WTC11 (cell line): ENCODE measurements around the gene DNASE1L2. TPM values are rescaled to one million over a fixed set of nuclear protein-coding genes. Genes with fewer than 3 reads are reported as not detected.

Source experiments
- ATAC-seq: fragments of 200-7000 bp; cut with Tn5 transposase; 2 replicates; pipeline ENCODE4 v1.10.0; 2021; ENCODE audit warnings: mild to moderate bottlenecking, moderate library complexity
- CTCF ChIA-PET: fragments of 300-600 bp; sonication (Branson Sonifier 250); formaldehyde crosslinking; loops from one replicate; lab custom pipeline; 2021; ENCODE audit warnings: antibody characterized with exemption; lab: Charles Lee
- POLR2A ChIA-PET: fragments of 350-600 bp; sonication (Branson Sonifier 250); formaldehyde crosslinking; loops from one replicate; lab custom pipeline; 2021; ENCODE audit warnings: antibody characterized with exemption; lab: Charles Lee
- DNase-seq: peaks from one replicate; pipeline ENCODE4 v3.0.0; 2021; ENCODE audit warnings: low spot score
- H3K27ac Mint-ChIP-seq: 2 replicates; pipeline ENCODE4 v1.8.0; 2021; ENCODE audit warnings: mixed read lengths
- H3K27me3 Mint-ChIP-seq: 2 replicates; pipeline ENCODE4 v1.8.0; 2021; ENCODE audit warnings: low read depth, mild to moderate bottlenecking, moderate library complexity, mixed read lengths
- H3K36me3 Mint-ChIP-seq: 2 replicates; pipeline ENCODE4 v1.8.0; 2021; ENCODE audit warnings: mixed read lengths
- H3K4me1 Mint-ChIP-seq: 2 replicates; pipeline ENCODE4 v1.8.0; 2022; ENCODE audit warnings: mixed read lengths
- H3K4me3 Mint-ChIP-seq: 2 replicates; pipeline ENCODE4 v1.8.0; 2021; ENCODE audit warnings: mild to moderate bottlenecking, moderate library complexity, mixed read lengths
- H3K9me3 Mint-ChIP-seq: 2 replicates; pipeline ENCODE4 v1.8.0; 2021; ENCODE audit warnings: mixed read lengths
- ATF1 ChIP-seq: sonication (generic); formaldehyde crosslinking; IDR thresholded peaks from 2 replicates; pipeline ENCODE4 v1.8.1; 2023; ENCODE audit warnings: mild to moderate bottlenecking, moderate library complexity, missing genetic modification reagents
- ATF2 ChIP-seq: sonication (generic); formaldehyde crosslinking; IDR thresholded peaks from 2 replicates; pipeline ENCODE4 v1.8.1; 2022; ENCODE audit warnings: low read depth, missing genetic modification reagents, borderline replicate concordance
- ATF6 ChIP-seq: sonication (generic); formaldehyde crosslinking; IDR thresholded peaks from 2 replicates; pipeline ENCODE4 v1.8.1; 2023; ENCODE audit warnings: mild to moderate bottlenecking, missing genetic modification reagents
- FOXK1 ChIP-seq: sonication (generic); formaldehyde crosslinking; IDR thresholded peaks from 2 replicates; pipeline ENCODE4 v1.8.0; 2022; ENCODE audit warnings: mild to moderate bottlenecking, moderate library complexity, missing genetic modification reagents
- FOXP1 ChIP-seq: sonication (generic); formaldehyde crosslinking; IDR thresholded peaks from 2 replicates; pipeline ENCODE4 v1.8.0; 2022; ENCODE audit warnings: missing genetic modification reagents, mild to moderate bottlenecking, moderate library complexity, borderline replicate concordance
- MLX ChIP-seq: sonication (generic); formaldehyde crosslinking; IDR thresholded peaks from 2 replicates; pipeline ENCODE4 v1.8.1; 2023; ENCODE audit warnings: mild to moderate bottlenecking, missing genetic modification reagents, moderate library complexity
- PRRX2 ChIP-seq: fragments of 250-450 bp; sonication (Bioruptor Pico); IDR thresholded peaks from 2 replicates; pipeline ENCODE4 v1.8.0; 2021; ENCODE audit warnings: mild to moderate bottlenecking
- RORB ChIP-seq: fragments of 250-450 bp; sonication (Bioruptor Pico); IDR thresholded peaks from 2 replicates; pipeline ENCODE4 v1.9.0; 2021; ENCODE audit warnings: mild to moderate bottlenecking
- SMAD3 ChIP-seq: sonication (generic); formaldehyde crosslinking; IDR thresholded peaks from 2 replicates; pipeline ENCODE4 v1.8.0; 2022; ENCODE audit warnings: missing genetic modification reagents, mild to moderate bottlenecking, borderline replicate concordance
- STAT6 ChIP-seq: sonication (generic); formaldehyde crosslinking; conservative IDR thresholded peaks from 2 replicates; pipeline ENCODE4 v1.8.1; 2023; ENCODE audit warnings: mild to moderate bottlenecking, low read depth, missing genetic modification reagents, moderate library complexity
- TEAD4 ChIP-seq: sonication (generic); formaldehyde crosslinking; IDR thresholded peaks from 2 replicates; pipeline ENCODE4 v1.8.0; 2022; ENCODE audit warnings: mild to moderate bottlenecking, missing genetic modification reagents
- USF2 ChIP-seq: sonication (generic); formaldehyde crosslinking; IDR thresholded peaks from 2 replicates; pipeline ENCODE4 v1.8.1; 2023; ENCODE audit warnings: mild to moderate bottlenecking, missing genetic modification reagents, moderate library complexity
- ZBTB21 ChIP-seq: sonication (generic); formaldehyde crosslinking; IDR thresholded peaks from 2 replicates; pipeline ENCODE4 v1.8.1; 2023; ENCODE audit warnings: mild to moderate bottlenecking, missing genetic modification reagents, borderline replicate concordance
- ZMAT4 ChIP-seq: fragments of 250-450 bp; sonication (Bioruptor Pico); IDR thresholded peaks from 2 replicates; pipeline ENCODE4 v1.9.0; 2021; ENCODE audit warnings: mild to moderate bottlenecking
- ZNF138 ChIP-seq: sonication (generic); formaldehyde crosslinking; conservative IDR thresholded peaks from 2 replicates; pipeline ENCODE4 v1.8.1; 2022; ENCODE audit warnings: mild to moderate bottlenecking, moderate library complexity, missing genetic modification reagents
- ZNF232 ChIP-seq: sonication (generic); formaldehyde crosslinking; IDR thresholded peaks from 2 replicates; pipeline ENCODE4 v1.8.0; 2022; ENCODE audit warnings: mild to moderate bottlenecking, missing genetic modification reagents
- ZNF317 ChIP-seq: sonication (generic); formaldehyde crosslinking; IDR thresholded peaks from 2 replicates; pipeline ENCODE4 v1.8.1; 2023; ENCODE audit warnings: low read depth, mild to moderate bottlenecking, moderate library complexity, missing genetic modification reagents, borderline replicate concordance
- ZNF416 ChIP-seq: fragments of 250-450 bp; sonication (Bioruptor Pico); IDR thresholded peaks from 2 replicates; pipeline ENCODE4 v1.9.0; 2021; ENCODE audit warnings: mild to moderate bottlenecking, inconsistent platforms
- ZNF425 ChIP-seq: fragments of 250-450 bp; sonication (Bioruptor Pico); conservative IDR thresholded peaks from 2 replicates; pipeline ENCODE4 v1.9.0; 2021; ENCODE audit warnings: mild to moderate bottlenecking
- ZNF512 ChIP-seq: sonication (generic); formaldehyde crosslinking; IDR thresholded peaks from 2 replicates; pipeline ENCODE4 v1.8.1; 2022; ENCODE audit warnings: missing genetic modification reagents, borderline replicate concordance
- ZNF671 ChIP-seq: fragments of 250-450 bp; sonication (Bioruptor Pico); IDR thresholded peaks from 2 replicates; pipeline ENCODE4 v1.8.0; 2021; ENCODE audit warnings: mild to moderate bottlenecking
- ZSCAN18 ChIP-seq: fragments of 250-450 bp; sonication (Bioruptor Pico); IDR thresholded peaks from 2 replicates; pipeline ENCODE4 v2.1.2; 2022; ENCODE audit warnings: mild to moderate bottlenecking, moderate library complexity
- total RNA-seq: library from RNA; stranded (reverse); gene quantifications from 3 replicates; pipeline ENCODE4 v1.2.3, GENCODE V29; 2021

Gene DNASE1L2
- total RNA-seq, 1 experiment from 2014 or later, result 0.66 TPM

- Mint-ChIP-seq H3K27me3 (no peaks in the 10 kb centered on the region; the same call in 1 of the 2 replicates), H3K36me3 (peaks cover 33% of the 10 kb centered on the region), H3K9me3 (no peaks in the 10 kb centered on the region), H3K27ac (no peak overlapping the region), H3K4me1 (no peaks in the 10 kb centered on the region), H3K4me3 (no peak overlapping the region)
- ChIA-PET CTCF (interaction anchor here (0.6 to 3.6 kb wide), 3 partner anchors 9 to 185 kb away, joined by 3 to 15 read pairs (median 4); partner anchors contain the start of gene ECI1), POLR2A (no interaction called here)
- TF ChIP-seq ZNF416 (CRISPR knock-in tag) (no peak), TEAD4 (CRISPR knock-in tag) (no peak), RORB (no peak), ATF1 (CRISPR knock-in tag) (no peak), ZNF138 (no peak), ATF2 (CRISPR knock-in tag) (no peak), ZNF671 (CRISPR knock-in tag) (no peak), SMAD3 (CRISPR knock-in tag) (no peak), USF2 (no peak), ZMAT4 (CRISPR knock-in tag) (no peak), ZSCAN18 (CRISPR knock-in tag) (no peak), ATF6 (CRISPR knock-in tag) (no peak), ZNF425 (CRISPR knock-in tag) (no peak), MLX (CRISPR knock-in tag) (no peak), PRRX2 (CRISPR knock-in tag) (no peak)
- peak; percentile 56 for DNase-seq
- ATAC-seq, result peak; percentile 24
Measured at GRCh38 chr16:2243031-2243528, 6.8 kb downstream of the DNASE1L2 start.

GRCh38 chr16:2243781-2244180, 7.5 kb downstream of the DNASE1L2 start:
- peaks cover 33% of the 10 kb centered on the region for H3K36me3 Mint-ChIP-seq
- no peaks in the 10 kb centered on the region for H3K9me3 Mint-ChIP-seq
- no peaks in the 10 kb centered on the region for H3K4me1 Mint-ChIP-seq
- no peaks in the 10 kb centered on the region; the same call in 1 of the 2 replicates for H3K27me3 Mint-ChIP-seq
- CTCF ChIA-PET, result interaction anchor here (1.5 to 3.6 kb wide), 2 partner anchors 8 to 258 kb away, joined by 6 to 15 read pairs; partner anchors contain the start of gene ECI1
- ATAC-seq (no peak), DNase-seq (no peak)
- POLR2A ChIA-PET, result no interaction called here
- no peak overlapping the region for H3K27ac Mint-ChIP-seq
- H3K4me3 Mint-ChIP-seq, result no peak overlapping the region
- TF ChIP-seq FOXK1, result no peak
- TF ChIP-seq ZNF232 (CRISPR knock-in tag), result no peak
- TF ChIP-seq STAT6, result no peak
- no peak for TF ChIP-seq FOXP1
- no peak for TF ChIP-seq ZNF512 (CRISPR knock-in tag)
- no peak for TF ChIP-seq ZNF317 (CRISPR knock-in tag)
- no peak for TF ChIP-seq PRRX2 (CRISPR knock-in tag)
- TF ChIP-seq ZBTB21, result no peak
